PC-3 (cell line): Measurements from ENCODE around the gene ADCY5.

Experiments
- EZH2 ChIP-seq: fragments of 300-600 bp; sonication (generic); IDR thresholded peaks from one replicate; pipeline ENCODE4 v1.6.1; 2017; ENCODE audit warnings: antibody characterized with exemption, mild to moderate bottlenecking, low read length; ENCODE audit not compliant: unreplicated experiment
- EZH2phosphoT487 ChIP-seq: fragments of 300-600 bp; sonication (generic); IDR thresholded peaks from 2 replicates; pipeline ENCODE4 v1.6.1; 2018; ENCODE audit warnings: mild to moderate bottlenecking, antibody characterized with exemption, low read length, borderline replicate concordance
- TF ChIP-seq, protein P1 (sequence below): fragments of 300-600 bp; sonication (generic); conservative IDR thresholded peaks from 2 replicates; pipeline ENCODE4 v1.5.1; 2017; ENCODE audit warnings: antibody characterized with exemption, low read depth, mild to moderate bottlenecking, low read length

DNA sequence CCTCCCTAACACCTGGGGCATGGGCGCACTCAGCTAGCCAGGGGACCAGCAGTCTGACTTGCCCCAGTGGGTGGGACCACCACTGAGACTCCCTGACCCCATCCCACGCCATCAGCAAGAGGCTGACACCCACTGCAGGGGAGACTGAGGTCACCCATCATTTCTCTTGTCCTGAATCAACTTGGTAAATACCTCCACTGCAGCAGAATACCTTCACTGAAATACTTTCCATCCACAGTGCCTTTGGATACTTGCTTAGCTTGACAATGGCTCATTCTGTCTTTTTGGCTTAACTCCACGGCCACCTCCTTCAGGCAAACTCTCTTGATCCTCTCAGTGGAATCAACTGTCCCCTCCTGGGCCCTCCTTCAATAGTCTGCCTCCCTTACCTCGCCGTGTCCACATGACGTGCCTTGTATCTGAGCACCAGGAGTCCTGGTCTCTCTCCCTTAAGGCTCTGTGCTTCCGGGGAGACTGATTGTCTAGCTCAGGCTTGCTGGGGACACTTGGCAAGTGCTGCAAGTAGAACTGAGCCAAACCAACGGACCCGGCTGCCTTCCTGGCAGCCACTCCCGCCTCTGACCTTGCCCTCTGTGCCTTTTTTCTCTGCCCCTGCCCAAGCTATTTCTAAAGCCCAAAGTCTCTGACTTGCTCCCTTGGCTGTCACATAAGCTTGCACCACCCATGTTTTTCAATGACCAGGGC is 119.1 kb downstream of the ADCY5 start:
- TF ChIP-seq, protein P1, sequence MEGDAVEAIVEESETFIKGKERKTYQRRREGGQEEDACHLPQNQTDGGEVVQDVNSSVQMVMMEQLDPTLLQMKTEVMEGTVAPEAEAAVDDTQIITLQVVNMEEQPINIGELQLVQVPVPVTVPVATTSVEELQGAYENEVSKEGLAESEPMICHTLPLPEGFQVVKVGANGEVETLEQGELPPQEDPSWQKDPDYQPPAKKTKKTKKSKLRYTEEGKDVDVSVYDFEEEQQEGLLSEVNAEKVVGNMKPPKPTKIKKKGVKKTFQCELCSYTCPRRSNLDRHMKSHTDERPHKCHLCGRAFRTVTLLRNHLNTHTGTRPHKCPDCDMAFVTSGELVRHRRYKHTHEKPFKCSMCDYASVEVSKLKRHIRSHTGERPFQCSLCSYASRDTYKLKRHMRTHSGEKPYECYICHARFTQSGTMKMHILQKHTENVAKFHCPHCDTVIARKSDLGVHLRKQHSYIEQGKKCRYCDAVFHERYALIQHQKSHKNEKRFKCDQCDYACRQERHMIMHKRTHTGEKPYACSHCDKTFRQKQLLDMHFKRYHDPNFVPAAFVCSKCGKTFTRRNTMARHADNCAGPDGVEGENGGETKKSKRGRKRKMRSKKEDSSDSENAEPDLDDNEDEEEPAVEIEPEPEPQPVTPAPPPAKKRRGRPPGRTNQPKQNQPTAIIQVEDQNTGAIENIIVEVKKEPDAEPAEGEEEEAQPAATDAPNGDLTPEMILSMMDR: no peak
- TF ChIP-seq EZH2: no peak
- no peak for TF ChIP-seq EZH2phosphoT487
